DMS114 treated with DMSO at 0.1 percent for 48 hours (cell line): ENCODE measurements around the gene SRSF12.
A peak's percentile ranks its signal among the peaks of the same experiment; 100 is the strongest.
"Not testable (repeated sequence)": the region's sequence is repeated elsewhere in the genome, so short reads cannot be mapped to it uniquely, and the experiment has no call there.

ENCODE experiments used
- DNase-seq: peaks from one replicate; lab custom pipeline; 2025; ENCODE audit not compliant: unreplicated experiment; lab: John Stamatoyannopoulos, UW

The SRSF12 gene

GRCh38 chr6:89131599-89131998 lies 13.7 kb upstream of the SRSF12 start:
- DNase-seq = no peak

GRCh38 chr6:89128256-89128671 lies 10.4 kb upstream of the SRSF12 start:
- not testable (repeated sequence) for DNase-seq

- peak; percentile 50 for DNase-seq
Observed at GRCh38 chr6:89122625-89123024, 4.8 kb upstream of the SRSF12 start.

GRCh38 chr6:89121934-89122333 lies 4.1 kb upstream of the SRSF12 start:
- no peak for DNase-seq

- no peak for DNase-seq
Observed at GRCh38 chr6:89120371-89120770, 2.5 kb upstream of the SRSF12 start.

GRCh38 chr6:89118931-89119330 lies 1.1 kb upstream of the SRSF12 start:
- DNase-seq = no peak

- no peak for DNase-seq
Observed at GRCh38 chr6:89116702-89117101, 1.2 kb downstream of the SRSF12 start.

GRCh38 chr6:89111933-89112332 lies 5.9 kb downstream of the SRSF12 start:
- no peak for DNase-seq

GRCh38 chr6:89110284-89110683 lies 7.6 kb downstream of the SRSF12 start:
- DNase-seq = no peak

GRCh38 chr6:89100114-89100513 lies 17.8 kb downstream of the SRSF12 start:
- no peak for DNase-seq

- no peak for DNase-seq
Observed at GRCh38 chr6:89098461-89098860, 19.4 kb downstream of the SRSF12 start.

- DNase-seq = no peak
Observed at GRCh38 chr6:89087881-89088280, 30.0 kb downstream of the SRSF12 start.

- no peak for DNase-seq
Observed at GRCh38 chr6:89085409-89086205, 32.3 kb downstream of the SRSF12 start.

GRCh38 chr6:89084954-89085353 lies 32.9 kb downstream of the SRSF12 start:
- DNase-seq = no peak

- no peak for DNase-seq
Observed at GRCh38 chr6:89084542-89084941, 33.3 kb downstream of the SRSF12 start.

- no peak for DNase-seq
Observed at GRCh38 chr6:89082486-89082891, 35.4 kb downstream of the SRSF12 start.

GRCh38 chr6:89081423-89082322 lies 36.2 kb downstream of the SRSF12 start:
- peak; percentile 84 for DNase-seq

- no peak for DNase-seq
Observed at GRCh38 chr6:89081129-89081422, 36.8 kb downstream of the SRSF12 start.

- DNase-seq = peak; percentile 93
Observed at GRCh38 chr6:89080281-89081128, 37.4 kb downstream of the SRSF12 start, which contains the start of gene PNRC1. Gene PNRC1, plus strand, starts transcription at chr6:89080751. Its CDS starts 144 bp downstream, at chr6:89080895.

GRCh38 chr6:89079511-89080234 lies 38.2 kb downstream of the SRSF12 start:
- peak; percentile 63 for DNase-seq

- no peak for DNase-seq
Observed at GRCh38 chr6:89073840-89074239, 44.0 kb downstream of the SRSF12 start.
